HepG2 (cell line): ENCODE data around the gene PPP4R2. TPM values are rescaled to one million over a fixed set of nuclear protein-coding genes. Genes with fewer than 3 reads are reported as not detected.

Source experiments
- CHCHD3 ChIP-seq: sonication (generic); formaldehyde crosslinking; IDR thresholded peaks from 2 replicates; pipeline ENCODE4 v1.8.0; 2022; ENCODE audit warnings: mild to moderate bottlenecking, missing genetic modification reagents, moderate library complexity
- DMAP1 ChIP-seq: IDR thresholded peaks from 2 replicates; pipeline ENCODE4 v1.6.1; 2016
- HOXA9 ChIP-seq: sonication (generic); formaldehyde crosslinking; IDR thresholded peaks from 2 replicates; pipeline ENCODE4 v1.8.1; 2022; ENCODE audit warnings: missing genetic modification reagents, mild to moderate bottlenecking, moderate library complexity, borderline replicate concordance
- JUNB ChIP-seq: sonication (generic); formaldehyde crosslinking; IDR thresholded peaks from 2 replicates; pipeline ENCODE4 v1.8.0; 2022; ENCODE audit warnings: missing genetic modification reagents, mild to moderate bottlenecking, borderline replicate concordance
- PHB2 ChIP-seq: fragments of 450-650 bp; IDR thresholded peaks from 2 replicates; pipeline ENCODE4 v1.6.1; 2018; ENCODE audit not compliant: partially characterized antibody
- PRPF4 ChIP-seq: fragments of 200-400 bp; formaldehyde crosslinking; IDR thresholded peaks from 2 replicates; pipeline ENCODE4 v1.6.1; 2016; ENCODE audit warnings: low read length, low read depth; ENCODE audit not compliant: poor library complexity, severe bottlenecking
- RBAK ChIP-seq: sonication (generic); formaldehyde crosslinking; IDR thresholded peaks from 2 replicates; pipeline ENCODE4 v1.5.1; 2020; ENCODE audit warnings: mild to moderate bottlenecking, missing genetic modification reagents
- SRY ChIP-seq: sonication (generic); formaldehyde crosslinking; IDR thresholded peaks from 2 replicates; pipeline ENCODE4 v1.8.0; 2022; ENCODE audit warnings: mild to moderate bottlenecking, missing genetic modification reagents
- ZNF33B ChIP-seq: sonication (generic); formaldehyde crosslinking; IDR thresholded peaks from 2 replicates; pipeline ENCODE4 v1.5.1; 2020; ENCODE audit warnings: mild to moderate bottlenecking, missing genetic modification reagents
- polyA plus RNA-seq, 8 experiments: library from polyadenylated mRNA; depleted of rRNA in 3 of 8; stranded (reverse) in 7 of 8; unstranded in 1 of 8; fragments of >200 nt; fragmentation: Illumina TruSeq in 4 of 8; extraction: Trizol in 4 of 8; gene quantifications; 2 replicates each; pipeline versions ENCODE4 v1.2.1 to v1.2.3, GENCODE V29; 2011 to 2016; ENCODE audit warnings: low read depth in 4 of 8, missing spikeins in 1 of 8, mixed read lengths in 1 of 8; ENCODE audit not compliant: insufficient read depth in 1 of 8
- total RNA-seq, 5 experiments: library from RNA; depleted of rRNA; stranded (reverse); fragments of >200 nt; fragmentation: Illumina TruSeq; extraction: Trizol; gene quantifications; 2 replicates each; pipeline ENCODE4 v1.2.3, GENCODE V29; 2016; ENCODE audit warnings: low read depth in 1 of 5
- TF ChIP-seq, protein P1 (sequence below): sonication (generic); formaldehyde crosslinking; IDR thresholded peaks from 2 replicates; pipeline ENCODE4 v1.5.1; 2020; ENCODE audit warnings: mild to moderate bottlenecking, missing genetic modification reagents
- TF ChIP-seq, protein P2 (sequence below): sonication (generic); formaldehyde crosslinking; IDR thresholded peaks from 2 replicates; pipeline ENCODE4 v1.8.0; 2022; ENCODE audit warnings: missing genetic modification reagents, mild to moderate bottlenecking, moderate library complexity, borderline replicate concordance
- TF ChIP-seq, protein P3 (sequence below): sonication (generic); formaldehyde crosslinking; conservative IDR thresholded peaks from 2 replicates; pipeline ENCODE4 v1.8.0; 2022; ENCODE audit warnings: low read depth, missing genetic modification reagents
- TF ChIP-seq, protein P4 (sequence below): sonication (generic); formaldehyde crosslinking; IDR thresholded peaks from 2 replicates; pipeline ENCODE4 v1.8.1; 2023; ENCODE audit warnings: mild to moderate bottlenecking, missing genetic modification reagents, borderline replicate concordance
- TF ChIP-seq, protein P5 (sequence below): sonication (generic); formaldehyde crosslinking; IDR thresholded peaks from 2 replicates; pipeline ENCODE4 v1.4.0; 2020; ENCODE audit warnings: missing genetic modification reagents, borderline replicate concordance

PPP4R2 gene
- total and polyA plus RNA-seq, 2 of the 13 experiments (the other 11 are each of a cell fraction or from before 2014, with no cell fraction given) = 22.3 to 161 TPM

DNA sequence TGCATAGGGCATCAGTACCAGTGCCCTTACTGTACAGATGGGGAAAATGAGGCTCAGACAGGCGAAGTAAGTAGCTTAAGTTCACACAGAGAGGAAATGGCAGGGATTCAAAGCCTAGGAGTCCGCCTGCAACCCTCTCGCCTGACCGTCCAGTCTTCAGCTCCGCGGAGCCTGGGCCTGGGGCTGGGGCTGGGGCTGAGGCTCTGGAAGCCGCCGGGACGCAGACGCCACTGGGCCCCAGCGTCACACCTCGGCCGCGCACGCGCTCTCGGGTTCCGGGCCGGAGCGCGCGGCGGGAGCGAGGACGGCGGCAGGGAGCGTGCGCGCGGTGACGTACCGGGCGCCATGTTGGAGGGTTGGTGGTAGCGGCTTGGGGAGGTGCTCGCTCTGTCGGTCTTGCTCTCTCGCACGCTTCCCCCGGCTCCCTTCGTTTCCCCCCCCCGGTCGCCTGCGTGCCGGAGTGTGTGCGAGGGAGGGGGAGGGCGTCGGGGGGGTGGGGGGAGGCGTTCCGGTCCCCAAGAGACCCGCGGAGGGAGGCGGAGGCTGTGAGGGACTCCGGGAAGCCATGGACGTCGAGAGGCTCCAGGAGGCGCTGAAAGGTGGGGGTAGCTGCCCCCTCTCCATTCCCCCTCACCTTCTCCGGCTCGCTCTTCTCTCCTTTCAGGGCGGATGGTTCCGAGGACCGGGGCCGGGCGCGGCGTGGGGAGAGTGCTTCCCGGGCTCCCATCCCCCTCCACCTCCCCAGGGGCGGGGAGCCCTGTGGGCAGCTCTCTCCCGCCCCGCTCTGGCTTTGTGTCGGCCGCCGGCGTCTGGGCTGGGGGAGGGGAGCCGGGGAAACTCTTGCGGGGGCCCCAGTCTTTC is at the start of gene PPP4R2 (continued):
- TF ChIP-seq ZNF33B (CRISPR knock-in tag) (peak; percentile 72; the same call in 1 of the 2 replicates), HOXA9 (CRISPR knock-in tag) (no peak), PRPF4 (peak; percentile 94), DMAP1 (CRISPR knock-in tag) (peak; percentile 59), CHCHD3 (CRISPR knock-in tag) (no peak), SRY (CRISPR knock-in tag) (0 out of 2 replicates have a peak, but pooled peaks have one; percentile 18), JUNB (no peak), RBAK (CRISPR knock-in tag) (no peak), PHB2 (no peak)
- TF ChIP-seq, protein P1, sequence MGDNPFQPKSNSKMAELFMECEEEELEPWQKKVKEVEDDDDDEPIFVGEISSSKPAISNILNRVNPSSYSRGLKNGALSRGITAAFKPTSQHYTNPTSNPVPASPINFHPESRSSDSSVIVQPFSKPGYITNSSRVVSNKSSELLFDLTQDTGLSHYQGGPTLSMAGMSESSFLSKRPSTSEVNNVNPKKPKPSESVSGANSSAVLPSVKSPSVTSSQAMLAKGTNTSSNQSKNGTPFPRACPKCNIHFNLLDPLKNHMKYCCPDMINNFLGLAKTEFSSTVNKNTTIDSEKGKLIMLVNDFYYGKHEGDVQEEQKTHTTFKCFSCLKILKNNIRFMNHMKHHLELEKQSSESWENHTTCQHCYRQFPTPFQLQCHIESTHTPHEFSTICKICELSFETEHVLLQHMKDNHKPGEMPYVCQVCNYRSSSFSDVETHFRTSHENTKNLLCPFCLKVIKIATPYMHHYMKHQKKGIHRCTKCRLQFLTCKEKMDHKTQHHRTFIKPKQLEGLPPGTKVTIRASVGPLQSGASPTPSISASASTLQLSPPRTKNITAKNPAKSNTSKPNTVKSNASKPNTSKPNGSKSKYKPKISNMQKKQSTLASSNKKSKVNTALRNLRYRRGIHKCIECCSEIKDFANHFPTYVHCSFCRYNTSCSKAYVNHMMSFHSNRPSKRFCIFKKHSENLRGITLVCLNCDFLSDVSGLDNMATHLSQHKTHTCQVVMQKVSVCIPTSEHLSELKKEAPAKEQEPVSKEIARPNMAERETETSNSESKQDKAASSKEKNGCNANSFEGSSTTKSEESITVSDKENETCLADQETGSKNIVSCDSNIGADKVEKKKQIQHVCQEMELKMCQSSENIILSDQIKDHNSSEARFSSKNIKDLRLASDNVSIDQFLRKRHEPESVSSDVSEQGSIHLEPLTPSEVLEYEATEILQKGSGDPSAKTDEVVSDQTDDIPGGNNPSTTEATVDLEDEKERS (CRISPR knock-in tag) = no peak
- TF ChIP-seq, protein P2, sequence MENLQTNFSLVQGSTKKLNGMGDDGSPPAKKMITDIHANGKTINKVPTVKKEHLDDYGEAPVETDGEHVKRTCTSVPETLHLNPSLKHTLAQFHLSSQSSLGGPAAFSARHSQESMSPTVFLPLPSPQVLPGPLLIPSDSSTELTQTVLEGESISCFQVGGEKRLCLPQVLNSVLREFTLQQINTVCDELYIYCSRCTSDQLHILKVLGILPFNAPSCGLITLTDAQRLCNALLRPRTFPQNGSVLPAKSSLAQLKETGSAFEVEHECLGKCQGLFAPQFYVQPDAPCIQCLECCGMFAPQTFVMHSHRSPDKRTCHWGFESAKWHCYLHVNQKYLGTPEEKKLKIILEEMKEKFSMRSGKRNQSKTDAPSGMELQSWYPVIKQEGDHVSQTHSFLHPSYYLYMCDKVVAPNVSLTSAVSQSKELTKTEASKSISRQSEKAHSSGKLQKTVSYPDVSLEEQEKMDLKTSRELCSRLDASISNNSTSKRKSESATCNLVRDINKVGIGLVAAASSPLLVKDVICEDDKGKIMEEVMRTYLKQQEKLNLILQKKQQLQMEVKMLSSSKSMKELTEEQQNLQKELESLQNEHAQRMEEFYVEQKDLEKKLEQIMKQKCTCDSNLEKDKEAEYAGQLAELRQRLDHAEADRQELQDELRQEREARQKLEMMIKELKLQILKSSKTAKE = peak; percentile 52; the same call in 1 of the 2 replicates
- TF ChIP-seq, protein P3, sequence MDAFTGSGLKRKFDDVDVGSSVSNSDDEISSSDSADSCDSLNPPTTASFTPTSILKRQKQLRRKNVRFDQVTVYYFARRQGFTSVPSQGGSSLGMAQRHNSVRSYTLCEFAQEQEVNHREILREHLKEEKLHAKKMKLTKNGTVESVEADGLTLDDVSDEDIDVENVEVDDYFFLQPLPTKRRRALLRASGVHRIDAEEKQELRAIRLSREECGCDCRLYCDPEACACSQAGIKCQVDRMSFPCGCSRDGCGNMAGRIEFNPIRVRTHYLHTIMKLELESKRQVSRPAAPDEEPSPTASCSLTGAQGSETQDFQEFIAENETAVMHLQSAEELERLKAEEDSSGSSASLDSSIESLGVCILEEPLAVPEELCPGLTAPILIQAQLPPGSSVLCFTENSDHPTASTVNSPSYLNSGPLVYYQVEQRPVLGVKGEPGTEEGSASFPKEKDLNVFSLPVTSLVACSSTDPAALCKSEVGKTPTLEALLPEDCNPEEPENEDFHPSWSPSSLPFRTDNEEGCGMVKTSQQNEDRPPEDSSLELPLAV (CRISPR knock-in tag) = peak; percentile 37; the same call in 1 of the 2 replicates
- TF ChIP-seq, protein P4, sequence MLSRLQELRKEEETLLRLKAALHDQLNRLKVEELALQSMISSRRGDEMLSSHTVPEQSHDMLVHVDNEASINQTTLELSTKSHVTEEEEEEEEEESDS = no peak
- TF ChIP-seq, protein P5, sequence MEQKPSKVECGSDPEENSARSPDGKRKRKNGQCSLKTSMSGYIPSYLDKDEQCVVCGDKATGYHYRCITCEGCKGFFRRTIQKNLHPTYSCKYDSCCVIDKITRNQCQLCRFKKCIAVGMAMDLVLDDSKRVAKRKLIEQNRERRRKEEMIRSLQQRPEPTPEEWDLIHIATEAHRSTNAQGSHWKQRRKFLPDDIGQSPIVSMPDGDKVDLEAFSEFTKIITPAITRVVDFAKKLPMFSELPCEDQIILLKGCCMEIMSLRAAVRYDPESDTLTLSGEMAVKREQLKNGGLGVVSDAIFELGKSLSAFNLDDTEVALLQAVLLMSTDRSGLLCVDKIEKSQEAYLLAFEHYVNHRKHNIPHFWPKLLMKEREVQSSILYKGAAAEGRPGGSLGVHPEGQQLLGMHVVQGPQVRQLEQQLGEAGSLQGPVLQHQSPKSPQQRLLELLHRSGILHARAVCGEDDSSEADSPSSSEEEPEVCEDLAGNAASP (CRISPR knock-in tag) = no peak
